Aorta (tissue), 5 donors: ENCODE results near the gene EP400. TPM values are rescaled to one million over a fixed set of nuclear protein-coding genes. Genes with fewer than 3 reads are reported as not detected.

Experiments
- ATAC-seq: fragments of 200-7000 bp; cut with Tn5 transposase; one replicate; pipeline ENCODE4 v1.9.1; 2022; ENCODE audit warnings: moderate library complexity; ENCODE audit not compliant: low FRiP score
- DNase-seq, 2 donors: peaks; one replicate each; pipeline ENCODE4 v3.0.0-alpha.2; 2020
- H3K27ac ChIP-seq, 2 donors: one replicate each; pipeline ENCODE4 v1.5.1; 2013; ENCODE audit warnings: low read length in 2 of 2, mild to moderate bottlenecking in 2 of 2, moderate library complexity in 2 of 2, control low read depth in 1 of 2, inconsistent platforms in 1 of 2, low read depth in 1 of 2
- H3K27me3 ChIP-seq, 2 donors: one replicate each; pipeline ENCODE4 v1.6.1; 2013; ENCODE audit warnings: control low read depth in 1 of 2, low read length in 1 of 2, mild to moderate bottlenecking in 1 of 2, moderate library complexity in 1 of 2; ENCODE audit not compliant: insufficient read depth in 2 of 2, control insufficient read depth in 1 of 2
- H3K36me3 ChIP-seq, 2 donors: one replicate each; pipeline ENCODE4 v1.6.1; 2013; ENCODE audit warnings: control low read depth in 1 of 2, low read length in 1 of 2, mild to moderate bottlenecking in 1 of 2; ENCODE audit not compliant: insufficient read depth in 2 of 2, control insufficient read depth in 1 of 2
- H3K4me1 ChIP-seq, 2 donors: one replicate each; pipeline ENCODE4 v1.6.1; 2013; ENCODE audit warnings: low read length in 2 of 2, control low read depth in 1 of 2, mild to moderate bottlenecking in 1 of 2, moderate library complexity in 1 of 2; ENCODE audit not compliant: insufficient read depth in 2 of 2, control insufficient read depth in 1 of 2
- H3K4me3 ChIP-seq, 2 donors: one replicate each; pipeline ENCODE4 v1.5.1; 2013; ENCODE audit warnings: low read length in 2 of 2, control low read depth in 1 of 2, mild to moderate bottlenecking in 1 of 2
- H3K9me3 ChIP-seq: one replicate; pipeline ENCODE4 v1.6.1; 2013; ENCODE audit warnings: mild to moderate bottlenecking, low read length; ENCODE audit not compliant: control insufficient read depth
- WGBS, 2 donors: extraction: QIAGEN DNeasy Blood & Tissue Kit; methylation state at CpG; one replicate each; pipeline ENCODE4 v1.1.7; 2013; 5-methylcytosine and 5-hydroxymethylcytosine counted together
- intact Hi-C, 2 donors: fragments of 100-400 bp; cut with DNase I; formaldehyde crosslinking; loops; one replicate each; pipeline versions ENCODE4 v1.14.2 to v1.15.0; 2022
- polyA plus RNA-seq, 2 donors: library from polyadenylated mRNA; stranded (reverse); fragments of 200-250 nt; gene quantifications; one replicate each; pipeline ENCODE4 v1.2.3, GENCODE V29; 2013
- total RNA-seq, 2 donors: library from RNA; stranded (reverse); fragmentation: NEBNext Ultra II Directional; extraction: Animal tissue kit (Norgen Biotek cat#: 25700); gene quantifications; one replicate each; pipeline ENCODE4 v1.2.1, GENCODE V29; 2021
- donor health status: healthy with polysubstance abuse.
- donor health status: Bipolar disorder and iron deficiency.
- donor health status: DM: no; HTN: no; CAD: no.
- donor health status: DM: no; HTN: no; CAD: no.
- donor health status: DM: yes; HTN: yes; CAD: no.

EP400 gene
- total and polyA plus RNA-seq, 4 donors = 2.8 to 52.9 (median 28.1) TPM

DNA sequence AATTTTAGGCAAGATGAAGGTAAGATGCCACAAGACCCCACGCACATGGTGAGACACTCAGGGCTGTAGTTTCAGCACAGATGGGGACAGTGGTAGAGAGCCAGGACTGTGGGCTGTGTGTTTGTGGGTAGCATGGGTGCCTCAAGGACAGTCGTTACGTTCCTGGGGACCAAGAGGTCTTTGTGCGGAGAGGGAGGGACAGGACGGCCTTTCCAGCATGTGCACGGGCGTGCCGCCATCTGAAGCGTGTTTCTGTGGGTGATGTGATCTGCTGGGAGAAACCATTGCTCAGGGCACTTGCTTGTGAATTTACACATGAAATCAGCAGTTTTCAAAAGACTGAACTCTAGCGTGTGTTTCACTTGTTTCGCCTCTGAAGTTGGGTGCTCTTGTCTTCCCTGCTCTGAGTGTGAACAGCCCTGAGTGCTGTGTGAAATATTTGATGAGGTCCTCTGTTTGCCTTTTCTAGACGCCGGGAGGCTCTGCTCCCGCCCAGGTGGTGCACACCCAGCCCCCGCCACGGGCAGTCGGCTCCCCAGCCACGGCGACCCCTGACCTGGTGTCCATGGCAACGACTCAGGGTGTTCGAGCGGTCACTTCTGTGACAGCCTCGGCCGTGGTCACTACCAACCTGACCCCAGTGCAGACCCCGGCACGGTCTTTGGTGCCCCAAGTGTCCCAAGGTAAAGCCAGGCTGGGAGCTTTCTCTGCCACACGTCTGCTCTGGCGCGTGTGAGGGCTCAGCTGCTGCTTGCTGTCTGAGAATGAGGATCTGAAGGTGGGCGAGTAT is 112.1 kb downstream of the EP400 start:
- Histone ChIP-seq H3K27ac (no peak overlapping the region), H3K4me1 (no peaks in the 10 kb centered on the region), H3K27me3 (no peaks in the 10 kb centered on the region), H3K4me3 (no peak overlapping the region), H3K36me3 (peaks cover 3 to 12% of the 10 kb centered on the region in 2 donors), H3K9me3 (no peaks in the 10 kb centered on the region)
- peak in 1 of 2 donors; percentile 70 for DNase-seq
- 70 to 71% methylated on average over 30 of the region's 30 CpGs for WGBS, 2 donors
- intact Hi-C loops = no loop called here
- ATAC-seq = no peak

DNA sequence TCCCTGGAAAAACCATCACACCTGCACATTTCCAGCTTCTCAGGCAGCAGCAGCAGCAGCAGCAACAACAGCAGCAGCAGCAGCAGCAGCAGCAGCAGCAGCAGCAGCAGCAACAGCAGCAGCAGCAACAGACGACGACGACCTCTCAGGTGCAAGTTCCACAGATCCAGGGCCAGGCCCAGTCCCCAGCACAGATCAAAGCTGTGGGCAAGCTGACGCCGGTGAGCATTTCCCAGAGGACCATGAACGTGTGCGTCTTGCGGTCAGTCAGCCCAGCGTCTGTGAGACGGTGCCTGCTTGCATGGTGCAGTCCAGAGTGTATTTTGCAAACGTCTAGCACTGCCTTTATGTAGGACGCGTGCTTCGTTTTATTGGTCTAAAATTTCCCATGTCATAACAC is 112.7 kb downstream of the EP400 start:
- no peaks in the 10 kb centered on the region for H3K9me3 ChIP-seq
- H3K27me3 ChIP-seq = no peaks in the 10 kb centered on the region
- DNase-seq (no peak), ATAC-seq (no peak)
- no peak overlapping the region for H3K4me3 ChIP-seq
- no peaks in the 10 kb centered on the region for H3K4me1 ChIP-seq
- H3K36me3 ChIP-seq = peaks cover 3 to 12% of the 10 kb centered on the region in 2 donors
- intact Hi-C loops = no loop called here
- no peak overlapping the region for H3K27ac ChIP-seq
- WGBS, 2 donors = 76 to 81% methylated on average over 14 of the region's 14 CpGs

DNA sequence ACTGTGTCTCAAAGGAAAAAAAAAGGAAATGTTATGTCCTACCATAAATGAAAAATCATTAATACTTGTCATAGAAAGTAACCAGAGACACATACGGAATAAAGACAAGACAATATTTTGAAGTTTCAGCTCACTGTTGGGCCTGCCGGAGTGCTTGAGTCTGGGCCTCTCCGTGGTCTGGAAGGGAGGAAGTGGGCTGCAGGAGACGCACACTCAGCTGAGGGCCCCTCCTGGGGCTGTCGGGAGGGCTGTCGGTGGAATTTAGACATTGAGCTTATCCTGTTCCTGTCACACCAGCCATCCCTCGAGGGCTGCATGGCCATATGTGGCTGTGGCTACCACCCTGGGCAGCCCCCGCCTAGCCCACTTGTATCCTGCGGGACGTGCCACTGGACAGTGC is 113.7 kb downstream of the EP400 start:
- DNase-seq (no peak), ATAC-seq (no peak)
- H3K9me3 ChIP-seq = no peaks in the 10 kb centered on the region
- H3K27me3 ChIP-seq = no peaks in the 10 kb centered on the region
- H3K4me1 ChIP-seq = no peaks in the 10 kb centered on the region
- WGBS, 2 donors = 65 to 71% methylated on average over 10 of the region's 10 CpGs
- H3K4me3 ChIP-seq = no peak overlapping the region
- H3K36me3 ChIP-seq = peaks cover 3 to 12% of the 10 kb centered on the region in 2 donors
- intact Hi-C loops = no loop called here
- H3K27ac ChIP-seq = no peak overlapping the region

DNA sequence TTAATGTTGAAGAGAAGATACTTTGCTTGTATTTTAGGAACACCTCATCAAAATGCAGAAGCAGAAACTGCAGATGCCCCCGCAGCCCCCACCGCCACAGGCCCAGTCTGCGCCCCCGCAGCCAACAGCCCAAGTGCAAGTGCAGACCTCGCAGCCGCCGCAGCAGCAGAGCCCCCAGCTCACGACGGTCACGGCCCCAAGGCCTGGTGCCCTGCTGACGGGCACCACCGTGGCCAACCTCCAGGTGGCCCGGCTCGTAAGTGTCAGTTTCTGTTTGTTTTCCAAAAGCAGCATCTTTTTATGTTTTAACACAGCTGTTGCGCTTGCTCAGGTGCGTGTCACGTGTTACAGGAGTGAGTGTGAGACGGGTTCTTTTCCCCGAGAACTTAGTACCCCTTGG is 114.9 kb downstream of the EP400 start:
- intact Hi-C loops = no loop called here
- ATAC-seq = no peak
- no peak for DNase-seq
- no peaks in the 10 kb centered on the region for H3K9me3 ChIP-seq
- H3K4me1 ChIP-seq = no peaks in the 10 kb centered on the region
- H3K36me3 ChIP-seq = peaks cover 3 to 13% of the 10 kb centered on the region in 2 donors
- H3K27me3 ChIP-seq = no peaks in the 10 kb centered on the region
- H3K27ac ChIP-seq = no peak overlapping the region
- WGBS, 2 donors = 93 to 95% methylated on average over 19 of the region's 19 CpGs
- no peak overlapping the region for H3K4me3 ChIP-seq

DNA sequence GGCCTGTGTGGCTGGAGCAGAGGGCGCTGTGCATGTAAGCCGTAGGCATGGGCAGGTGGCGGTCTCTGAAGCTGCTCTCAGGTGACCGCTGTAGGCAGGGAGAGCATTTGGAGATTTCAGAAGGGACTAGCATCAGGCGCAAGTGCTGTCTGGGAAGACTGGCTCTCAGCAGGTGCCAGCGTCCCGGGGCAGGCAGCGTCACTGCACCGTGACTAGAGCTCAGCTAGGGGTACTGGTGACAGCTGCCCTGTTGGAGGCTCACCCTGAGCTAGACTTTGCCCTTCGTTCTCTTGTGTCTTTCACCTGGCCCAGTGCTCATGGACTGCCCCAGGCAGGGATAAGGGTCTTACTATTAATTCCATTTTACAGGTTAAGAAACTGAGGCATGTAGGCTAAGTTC is 115.5 kb downstream of the EP400 start:
- Histone ChIP-seq H3K27ac (no peak overlapping the region), H3K36me3 (peaks cover 3 to 13% of the 10 kb centered on the region in 2 donors), H3K4me1 (no peaks in the 10 kb centered on the region), H3K9me3 (no peaks in the 10 kb centered on the region), H3K27me3 (no peaks in the 10 kb centered on the region), H3K4me3 (no peak overlapping the region)
- 95 to 97% methylated on average over 10 of the region's 10 CpGs for WGBS, 2 donors
- ATAC-seq = no peak
- intact Hi-C loops = no loop called here
- DNase-seq = no peak

DNA sequence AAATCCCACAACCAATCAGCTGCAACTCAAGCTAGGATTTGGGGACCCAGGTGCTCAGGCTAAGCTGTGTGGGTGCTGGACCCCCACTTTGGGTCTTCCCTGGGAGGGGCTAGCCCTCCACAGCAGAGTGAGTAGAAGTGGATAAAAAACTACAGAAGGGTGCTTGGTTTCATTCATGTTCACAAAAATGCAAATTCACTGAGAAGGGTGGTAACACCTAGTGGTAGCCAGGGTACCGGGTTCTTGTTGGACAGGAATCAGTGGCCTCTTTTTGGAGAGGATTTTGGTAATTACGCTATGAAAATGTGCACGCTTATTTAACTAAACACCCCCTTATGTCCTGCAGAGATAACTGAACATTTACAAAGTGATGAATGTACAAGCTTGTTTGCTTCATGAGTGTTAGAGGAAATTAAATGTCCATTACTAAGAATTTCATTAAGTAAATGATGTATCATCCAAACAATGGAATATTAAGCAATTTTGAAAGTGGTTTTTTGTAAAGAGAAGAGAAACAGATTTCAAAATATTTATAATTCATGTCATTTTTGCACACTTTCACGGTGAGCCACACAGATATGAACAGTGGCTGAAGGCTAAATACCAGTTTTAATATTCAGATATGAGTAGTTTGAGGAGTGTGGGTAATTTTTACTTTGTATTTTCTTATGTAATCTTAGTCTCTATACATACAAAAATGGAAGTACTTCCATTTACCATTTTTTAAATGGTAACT is 116.0 kb downstream of the EP400 start:
- Histone ChIP-seq H3K4me3 (no peak overlapping the region), H3K27ac (no peak overlapping the region), H3K9me3 (no peaks in the 10 kb centered on the region), H3K4me1 (no peaks in the 10 kb centered on the region), H3K27me3 (no peaks in the 10 kb centered on the region), H3K36me3 (peaks cover 3 to 13% of the 10 kb centered on the region in 2 donors)
- no peak for ATAC-seq
- intact Hi-C loops = no loop called here
- DNase-seq = no peak
- 81 to 82% methylated on average over 4 of the region's 4 CpGs for WGBS, 2 donors

DNA sequence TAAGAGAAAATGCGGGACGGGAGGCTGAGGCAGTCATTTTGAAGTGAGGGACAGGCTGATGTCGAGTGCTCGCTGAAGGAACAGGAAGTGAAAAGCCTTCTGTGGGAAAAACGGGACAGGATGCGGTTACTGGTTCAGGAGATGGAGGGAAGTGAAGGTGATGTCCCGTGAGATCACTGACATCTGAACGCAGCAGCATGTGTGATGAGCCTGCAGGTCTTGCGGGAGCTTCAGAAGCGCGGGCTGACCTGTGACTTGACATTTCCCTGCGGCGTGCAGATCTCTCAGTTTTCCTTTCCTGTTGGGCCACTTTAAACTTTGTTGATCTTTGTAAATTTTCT is 116.6 kb downstream of the EP400 start:
- Histone ChIP-seq H3K4me1 (no peaks in the 10 kb centered on the region), H3K9me3 (no peaks in the 10 kb centered on the region), H3K27ac (no peak overlapping the region), H3K4me3 (no peak overlapping the region), H3K27me3 (no peaks in the 10 kb centered on the region), H3K36me3 (peaks cover 3 to 16% of the 10 kb centered on the region in 2 donors)
- 81 to 88% methylated on average over 13 of the region's 13 CpGs for whole genome bisulfite sequencing, 2 donors
- ATAC-seq (no peak), DNase-seq (no peak)
- intact Hi-C loops = no loop called here

DNA sequence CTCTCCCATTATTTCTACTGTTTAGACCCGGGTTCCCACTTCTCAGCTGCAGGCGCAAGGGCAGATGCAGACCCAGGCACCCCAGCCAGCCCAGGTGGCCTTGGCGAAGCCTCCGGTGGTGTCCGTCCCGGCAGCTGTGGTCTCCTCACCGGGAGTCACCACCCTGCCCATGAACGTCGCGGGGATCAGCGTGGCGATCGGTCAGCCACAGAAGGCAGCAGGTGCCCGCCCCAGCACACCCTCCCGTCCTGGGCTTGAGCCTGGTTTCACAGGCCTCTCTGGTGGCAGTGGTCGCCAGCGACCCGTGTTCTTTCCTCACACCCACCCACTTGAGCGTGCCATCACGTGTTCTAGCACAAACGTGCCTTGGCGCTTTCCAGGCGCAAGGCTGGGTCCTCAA is 117.0 kb downstream of the EP400 start:
- Histone ChIP-seq H3K27ac (no peak overlapping the region), H3K4me3 (no peak overlapping the region), H3K27me3 (no peaks in the 10 kb centered on the region), H3K36me3 (peaks cover 3 to 17% of the 10 kb centered on the region in 2 donors), H3K4me1 (no peaks in the 10 kb centered on the region), H3K9me3 (no peaks in the 10 kb centered on the region)
- DNase-seq (no peak), ATAC-seq (no peak)
- WGBS, 2 donors = 93 to 95% methylated on average over 23 of the region's 23 CpGs
- intact Hi-C loops = no loop called here

DNA sequence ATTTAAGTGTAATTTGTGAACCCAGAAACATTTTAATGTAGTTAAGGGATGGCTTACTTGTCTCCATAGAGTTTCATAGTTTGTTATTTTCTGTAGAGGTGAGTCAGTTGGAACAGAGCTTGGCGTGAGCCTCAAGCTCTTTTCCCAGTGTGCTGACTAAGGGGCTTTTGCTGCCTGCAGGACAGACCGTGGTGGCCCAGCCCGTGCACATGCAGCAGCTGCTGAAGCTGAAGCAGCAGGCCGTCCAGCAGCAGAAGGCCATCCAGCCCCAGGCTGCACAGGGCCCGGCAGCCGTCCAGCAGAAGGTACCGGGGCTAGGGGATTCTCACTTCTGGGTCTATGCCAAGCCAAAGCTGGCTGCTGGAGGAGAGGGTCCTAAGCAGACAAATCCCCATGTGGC is 117.4 kb downstream of the EP400 start:
- DNase-seq (no peak), ATAC-seq (no peak)
- intact Hi-C loops = no loop called here
- Histone ChIP-seq H3K27ac (no peak overlapping the region), H3K9me3 (no peaks in the 10 kb centered on the region), H3K4me1 (no peaks in the 10 kb centered on the region), H3K36me3 (peaks cover 3 to 15% of the 10 kb centered on the region in 2 donors), H3K27me3 (no peaks in the 10 kb centered on the region), H3K4me3 (no peak overlapping the region)
- 85 to 89% methylated on average over 7 of the region's 7 CpGs for WGBS, 2 donors
